NCI-H2196 treated with DMSO at 0.1 percent for 48 hours (cell line): ENCODE results near the gene HSF5.
A peak's percentile ranks its signal among the peaks of the same experiment; 100 is the strongest.
"Not testable (repeated sequence)": the region's sequence is repeated elsewhere in the genome, so short reads cannot be mapped to it uniquely, and the experiment has no call there.

ENCODE experiments used
- DNase-seq: peaks from one replicate; lab custom pipeline; 2025; ENCODE audit not compliant: unreplicated experiment; lab: John Stamatoyannopoulos, UW

Gene HSF5

DNA sequence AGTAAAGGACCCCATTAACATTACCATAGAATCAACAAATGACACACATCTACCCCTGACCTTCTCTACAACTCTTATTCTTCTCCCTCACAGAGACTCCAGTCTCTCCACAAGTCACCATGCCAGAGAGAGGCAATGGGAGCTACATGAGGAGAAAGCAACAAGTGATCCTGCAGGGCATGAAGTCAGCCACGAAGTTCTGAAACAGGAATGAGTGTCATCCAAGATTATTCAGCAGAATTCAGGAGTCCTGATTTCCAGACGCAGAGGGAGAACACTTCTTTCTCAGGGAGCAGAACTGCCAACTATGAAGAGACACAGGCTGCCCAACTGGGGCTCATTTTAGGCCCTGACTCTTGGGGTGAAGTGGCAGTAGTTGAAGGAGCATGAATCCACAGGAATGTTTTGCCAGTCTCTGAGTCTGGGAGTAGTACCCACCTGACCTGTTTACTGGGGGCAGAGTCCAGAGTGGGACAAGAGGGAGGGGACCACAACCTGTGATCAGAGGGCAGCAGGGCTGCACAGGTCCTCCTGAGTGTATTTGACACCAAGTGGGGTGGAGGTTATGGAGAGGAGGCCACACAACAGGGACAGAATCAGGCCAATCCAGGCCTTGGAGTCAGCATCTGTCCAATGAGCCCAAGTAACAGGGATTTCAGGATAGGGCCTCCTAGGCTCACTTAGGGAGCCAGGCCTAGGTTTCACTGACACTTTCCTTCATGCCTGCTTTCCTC is 28.6 kb upstream of the HSF5 start:
- DNase-seq, result no peak

DNA sequence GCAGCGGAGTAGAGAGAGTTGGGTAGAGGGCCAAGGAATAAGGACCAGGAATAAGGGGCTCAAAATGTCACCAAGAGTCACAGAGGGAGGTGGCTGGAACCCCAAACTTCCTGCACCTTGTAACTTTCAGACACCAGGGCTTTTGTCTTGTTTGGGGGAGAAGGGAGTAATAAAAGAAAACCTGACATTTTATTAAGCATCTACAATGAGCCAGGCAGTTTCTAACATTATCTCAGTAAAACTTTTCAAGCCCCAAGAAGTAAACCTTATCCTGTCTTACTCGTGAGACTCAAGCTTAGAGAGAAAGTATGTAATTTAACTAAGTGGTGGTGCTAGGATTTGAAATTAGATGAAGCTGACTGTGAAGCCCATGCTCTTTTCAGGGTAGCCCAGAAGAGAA is 27.1 kb upstream of the HSF5 start:
- no peak for DNase-seq

DNA sequence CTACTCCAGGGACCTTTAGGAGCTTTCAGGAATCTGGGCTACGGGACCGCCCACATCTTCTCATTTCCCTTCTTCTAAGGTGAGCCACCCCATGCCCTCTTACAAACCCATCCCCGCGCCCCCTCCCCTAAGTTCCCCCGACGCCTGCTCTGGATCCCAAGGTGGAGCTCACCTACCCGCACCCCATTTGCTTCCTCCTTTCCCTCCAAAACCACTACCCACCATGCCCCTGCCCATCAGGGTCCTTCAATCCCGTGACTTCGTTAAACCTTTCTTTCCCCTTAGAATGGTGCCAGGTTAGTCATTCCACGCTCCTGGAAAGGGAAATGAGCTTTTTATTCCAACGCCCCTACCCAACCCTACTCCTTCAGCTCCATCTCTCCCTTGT is 26.6 kb upstream of the HSF5 start:
- DNase-seq, result no peak

DNA sequence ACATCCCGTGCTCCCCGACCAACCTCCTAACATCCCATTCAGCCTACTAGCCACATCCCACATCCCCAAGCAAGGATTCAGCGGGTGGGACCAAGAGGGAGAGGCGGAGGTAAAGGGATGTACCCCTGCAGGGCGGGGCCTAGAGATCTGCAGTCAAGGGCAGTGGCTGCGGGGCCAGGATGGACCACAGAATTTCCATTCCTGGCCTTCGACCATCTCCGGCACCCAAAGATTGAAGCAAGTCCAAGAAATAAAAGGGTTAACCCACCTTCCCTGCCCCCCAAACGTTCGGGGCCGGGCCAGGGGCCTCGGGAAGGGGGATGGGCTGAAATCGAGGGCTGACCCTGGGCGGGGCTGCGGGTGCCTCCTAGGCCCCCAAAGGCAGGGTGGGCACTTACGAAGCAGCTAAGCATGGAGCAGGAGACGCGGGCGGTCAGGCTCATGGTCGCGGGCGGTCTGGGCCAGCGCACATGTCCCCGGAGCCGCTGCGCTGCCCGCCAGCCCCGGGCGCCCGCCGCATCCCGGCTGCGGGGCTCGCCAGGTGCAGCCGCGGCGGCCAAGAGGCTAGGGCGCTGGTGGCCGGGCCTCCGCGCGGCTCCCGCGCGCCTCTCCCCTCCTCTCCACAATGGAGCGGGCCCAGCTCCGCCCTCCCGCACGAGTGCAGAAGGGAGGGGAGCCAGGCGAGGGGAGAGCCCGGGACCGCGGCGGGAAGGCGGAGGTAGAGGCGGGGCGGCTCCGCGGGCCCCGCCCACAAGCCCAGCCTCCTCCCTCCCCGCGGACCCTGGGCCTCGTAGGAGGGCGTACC is 26.0 kb upstream of the HSF5 start, which contains the start of gene MTMR4:
TSS of gene MTMR4 (minus strand) at position 674 of the 805 bp plus-strand sequence. CDS start at position 443, 231 bp downstream.
- peak; percentile 78 for DNase-seq

DNA sequence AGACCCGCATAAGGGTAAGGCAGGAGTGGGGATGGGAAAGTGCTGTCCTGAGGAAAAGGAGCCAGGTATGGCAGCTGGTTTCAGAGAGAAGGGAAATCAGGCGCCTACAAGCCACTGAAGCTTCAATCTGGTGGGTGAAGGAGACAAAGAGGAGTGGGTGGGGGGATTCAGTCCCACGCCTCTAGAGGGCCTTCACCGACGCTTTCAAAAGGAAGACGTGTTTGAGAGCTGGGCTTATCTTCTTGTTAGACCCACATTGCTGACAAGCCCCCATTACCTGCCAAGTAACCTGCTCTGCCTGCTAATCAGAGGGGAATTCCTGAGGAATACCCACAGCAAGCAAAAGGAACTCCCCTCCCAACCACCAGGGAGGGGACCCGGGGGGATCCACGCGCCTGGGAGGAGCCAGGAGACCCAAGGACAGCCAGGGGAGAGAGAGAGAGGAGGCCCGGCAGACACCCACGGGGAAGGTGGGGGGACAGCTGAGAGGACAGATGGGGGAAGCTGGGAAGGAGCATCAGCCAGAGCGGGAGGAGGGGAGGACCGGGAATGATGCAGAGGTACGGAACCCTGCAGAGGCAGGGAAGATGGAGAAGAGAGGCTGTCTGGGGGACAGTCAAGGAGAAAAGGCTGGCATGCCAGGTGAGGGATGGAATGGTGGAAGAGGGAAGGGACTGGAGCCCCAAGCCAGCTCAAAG is 25.2 kb upstream of the HSF5 start:
- no peak for DNase-seq

DNA sequence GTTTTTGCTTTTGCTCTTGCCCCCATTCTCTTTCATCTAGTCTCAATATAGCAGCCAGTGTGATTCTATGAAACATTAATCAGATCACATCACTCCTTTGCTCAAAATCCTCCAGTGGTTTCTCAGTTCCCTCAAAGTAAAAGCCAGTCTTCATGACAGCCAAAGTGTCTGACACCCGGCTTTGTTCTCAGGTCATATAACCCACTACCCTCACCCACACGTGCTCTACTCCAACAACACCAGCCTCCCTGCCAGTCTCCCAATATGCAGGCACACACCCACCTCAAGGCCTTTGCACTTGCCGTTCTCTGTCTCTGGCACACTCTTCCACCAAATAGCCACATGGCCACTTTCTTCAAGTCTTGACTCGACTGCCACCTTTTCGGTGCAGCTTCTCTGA is 21.9 kb upstream of the HSF5 start:
- no peak for DNase-seq

DNA sequence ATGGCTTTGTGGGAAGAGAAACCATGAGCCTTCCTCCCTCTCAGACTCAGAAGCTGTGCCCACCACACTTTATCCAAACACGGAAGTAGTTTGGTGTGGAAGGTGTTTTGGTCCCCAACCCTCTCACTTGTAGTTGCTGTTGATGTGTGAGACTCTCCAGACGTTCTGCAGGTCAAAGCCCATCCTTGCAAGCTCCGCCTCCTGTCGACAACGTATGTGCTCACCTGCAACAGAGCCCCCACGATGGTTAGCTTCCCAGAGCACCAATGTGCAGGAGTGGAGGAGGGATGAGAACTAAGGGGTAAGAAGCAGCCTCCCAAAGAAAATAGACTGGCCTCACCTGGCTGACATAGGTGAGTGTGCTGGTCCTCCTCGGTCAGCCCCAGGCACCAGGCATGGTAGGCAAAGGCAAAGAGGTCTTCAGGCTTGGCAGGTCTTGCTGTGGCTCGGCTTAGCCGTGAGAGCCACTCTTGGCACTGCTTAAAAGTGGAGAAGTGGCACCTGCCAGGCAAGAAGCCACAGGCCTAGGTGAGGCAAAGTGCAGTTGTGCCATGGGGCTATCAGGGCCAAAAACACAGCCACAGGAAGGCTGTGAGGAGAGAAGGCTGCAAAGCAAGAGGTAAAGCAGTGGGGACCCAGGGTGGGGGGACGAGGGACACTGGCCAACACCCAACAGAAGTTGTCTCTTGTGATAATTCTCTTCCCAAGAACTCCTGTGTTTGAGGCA is 20.3 kb upstream of the HSF5 start:
- no peak for DNase-seq

DNA sequence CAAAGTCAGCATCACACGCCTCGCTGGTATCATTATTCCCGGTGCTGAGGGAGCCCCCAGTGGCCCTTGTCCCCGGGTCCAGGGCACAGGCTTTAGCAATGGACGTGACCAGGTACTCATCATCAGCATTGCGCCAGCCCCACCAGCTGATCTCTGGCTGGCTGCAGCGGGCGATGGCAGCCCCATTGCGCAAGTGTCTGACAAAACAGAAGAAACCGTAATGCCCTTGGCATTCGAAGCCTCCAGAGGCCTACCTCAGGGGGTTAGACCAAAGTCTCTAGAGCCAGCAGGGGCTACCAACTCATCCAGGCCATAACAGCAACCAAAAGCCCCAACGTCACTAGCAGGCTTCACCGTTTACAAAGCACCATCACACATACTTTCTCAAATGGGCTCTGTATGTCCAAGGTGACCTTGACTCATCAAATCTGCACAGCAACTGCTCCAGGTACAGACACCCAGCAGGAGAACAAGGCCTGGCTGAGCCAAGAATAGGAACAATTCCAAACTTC is 19.0 kb upstream of the HSF5 start:
- no peak for DNase-seq

DNA sequence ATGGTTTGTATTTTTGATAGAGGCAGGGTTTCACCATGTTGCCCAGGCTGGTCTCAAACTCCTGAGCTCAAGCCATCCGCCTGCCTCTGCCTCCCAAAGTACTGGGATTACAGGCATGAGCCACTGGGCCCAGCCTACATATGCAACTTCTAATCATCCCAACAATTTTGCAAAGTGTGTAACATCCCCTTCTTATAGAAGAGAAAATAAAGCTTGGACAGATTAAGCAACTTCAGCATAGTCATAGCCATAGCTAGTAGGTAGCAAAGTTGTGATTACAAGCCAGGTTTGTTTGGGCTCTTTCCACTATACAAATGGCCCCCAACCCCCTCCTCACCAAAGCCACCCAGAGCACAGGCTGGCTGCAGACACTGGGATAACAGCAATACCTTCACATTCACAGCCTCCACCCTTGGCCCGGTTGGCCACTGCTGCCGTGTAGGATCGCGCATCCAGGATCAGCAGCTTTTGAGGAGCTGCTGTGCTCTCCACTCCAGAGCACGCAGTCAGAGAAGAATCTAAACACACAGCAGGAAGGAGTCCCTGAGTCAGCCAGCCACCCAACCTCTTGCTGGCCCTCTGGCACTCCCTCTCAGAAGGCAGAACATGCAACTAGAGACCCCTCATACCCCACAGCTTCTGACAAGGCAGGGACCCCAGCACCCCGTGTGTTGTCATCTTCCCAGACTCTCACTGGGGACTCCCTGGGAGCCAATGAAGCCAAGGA is 18.3 kb upstream of the HSF5 start:
- no peak for DNase-seq

DNA sequence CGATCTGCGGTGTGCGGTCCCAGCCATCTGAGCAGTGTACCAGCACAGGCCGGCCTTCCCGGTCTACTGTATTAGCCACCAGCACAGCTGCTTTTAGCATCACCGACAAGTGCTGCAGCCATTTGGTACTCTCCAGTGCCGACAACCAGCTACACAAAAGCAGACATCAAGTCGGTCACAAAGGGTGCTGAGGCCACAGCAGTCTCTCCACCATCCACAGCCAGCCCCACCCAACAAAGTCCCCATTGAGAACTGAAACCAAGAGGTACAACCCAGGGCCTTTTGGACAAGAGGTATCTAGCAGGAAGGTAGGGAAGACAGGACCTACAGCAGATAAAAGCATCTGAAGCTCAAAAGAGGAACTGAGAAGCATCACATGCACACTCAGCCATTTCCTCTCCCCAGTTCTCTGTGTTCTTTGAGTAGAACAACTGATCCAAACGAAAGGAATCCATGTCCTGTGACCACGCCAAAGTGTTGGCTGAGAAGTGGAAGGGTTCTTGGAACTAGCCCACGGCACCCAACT is 16.7 kb upstream of the HSF5 start:
- no peak for DNase-seq

DNA sequence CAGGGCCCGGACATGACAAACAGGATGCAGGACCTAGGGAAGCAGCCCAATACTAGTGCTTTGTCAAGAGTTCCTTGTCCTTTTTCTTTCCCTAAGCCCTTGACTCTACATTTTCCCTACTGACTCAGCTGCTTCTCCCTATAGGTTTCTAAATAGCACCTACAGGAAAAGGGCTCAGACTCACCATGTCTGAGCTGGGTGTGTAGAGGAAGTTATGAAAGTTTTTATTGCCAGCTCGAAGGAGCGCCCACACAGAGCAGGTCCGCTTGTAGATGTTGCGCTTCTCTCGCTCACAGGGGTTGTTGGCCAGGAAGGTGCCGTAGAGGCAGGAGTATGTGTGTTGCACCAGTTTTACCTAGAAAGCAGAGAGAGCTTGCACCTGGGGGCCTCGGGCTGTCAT is 15.7 kb upstream of the HSF5 start:
- DNase-seq, result no peak

DNA sequence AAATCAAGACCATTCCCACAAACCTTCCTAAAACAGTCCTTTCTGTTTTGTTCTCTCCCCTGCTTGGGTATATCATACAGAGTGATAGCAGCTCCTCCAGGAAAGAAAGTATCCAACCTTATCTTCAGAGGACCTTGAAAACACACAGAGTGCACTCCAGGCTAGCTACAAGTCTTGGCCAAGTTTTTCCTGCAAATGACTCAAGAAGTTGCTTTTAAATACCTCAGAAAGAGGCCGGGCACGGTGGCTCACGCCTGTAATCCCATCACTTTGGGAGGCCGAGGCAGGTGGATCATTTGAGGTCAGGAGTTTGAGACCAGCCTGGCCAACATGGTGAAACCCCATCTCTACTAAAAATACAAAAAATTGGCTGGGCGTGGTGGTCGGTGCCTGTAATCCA is 14.9 kb upstream of the HSF5 start:
- not testable (repeated sequence) for DNase-seq

DNA sequence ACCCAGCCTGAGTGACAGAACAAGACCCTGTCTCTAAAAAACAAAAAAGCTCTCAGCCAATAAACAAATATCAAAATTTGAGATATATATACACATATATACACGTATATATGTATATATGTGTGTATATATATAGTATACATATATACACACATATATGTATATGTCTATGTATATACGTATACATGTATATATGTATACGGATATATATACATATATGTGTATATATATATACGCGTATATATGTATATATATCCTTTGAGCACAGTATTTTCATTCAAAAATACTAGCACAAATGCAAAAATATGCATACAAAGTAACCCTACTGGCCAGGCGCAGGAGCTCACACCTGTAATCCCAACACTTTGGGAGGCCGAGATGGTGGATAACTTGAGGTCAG is 13.2 kb upstream of the HSF5 start:
- no peak for DNase-seq

DNA sequence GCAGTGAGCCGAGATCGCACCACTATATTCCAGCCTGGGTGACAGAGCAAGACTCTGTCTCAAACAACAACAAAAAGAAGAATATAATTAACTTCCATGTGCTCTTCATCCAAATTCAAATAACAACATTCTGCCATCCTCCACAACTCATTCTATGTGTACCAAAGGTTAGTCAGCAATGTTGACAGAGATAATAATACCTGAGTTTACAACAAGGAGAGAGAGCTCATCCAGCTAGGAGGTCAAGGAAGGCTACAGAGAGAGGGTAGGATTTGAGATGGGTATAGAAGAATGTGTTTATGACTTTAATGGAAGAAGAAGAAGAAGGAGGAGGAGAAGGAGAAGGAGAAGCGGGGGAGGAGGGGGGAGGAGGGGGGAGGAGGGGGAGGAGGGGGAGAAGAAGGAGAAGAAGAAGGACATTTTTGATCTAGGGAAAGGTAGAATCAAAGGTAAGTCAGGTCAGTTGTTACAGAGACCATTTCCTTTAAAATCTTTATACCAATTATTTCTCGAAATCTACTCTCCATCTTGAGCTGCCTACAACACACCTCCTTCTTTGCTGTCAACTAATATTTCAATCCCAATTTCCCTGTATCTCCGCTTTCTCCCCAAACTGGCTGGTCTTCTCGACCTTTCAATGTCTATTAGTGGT is 10.1 kb upstream of the HSF5 start:
- DNase-seq, result no peak

DNA sequence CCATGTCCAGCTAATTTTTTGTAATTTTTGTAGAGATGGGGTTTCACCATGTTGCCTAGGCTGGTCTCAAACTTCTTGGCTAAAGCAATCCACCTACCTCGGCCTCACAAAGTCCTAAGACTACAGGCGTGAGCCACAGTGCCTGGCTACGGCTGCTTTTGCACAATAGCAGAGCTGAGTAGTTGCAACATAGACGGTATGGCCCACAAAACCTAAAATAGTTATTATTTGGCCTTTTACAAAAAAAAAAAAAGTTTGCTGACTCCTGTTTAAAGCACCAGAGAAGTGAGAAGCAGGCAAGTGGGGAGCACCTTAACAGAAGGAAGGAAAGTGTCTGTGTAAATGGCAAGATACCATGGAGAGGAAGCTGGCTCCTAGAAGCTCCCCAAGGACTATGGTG is 5.3 kb upstream of the HSF5 start:
- DNase-seq, result no peak

DNA sequence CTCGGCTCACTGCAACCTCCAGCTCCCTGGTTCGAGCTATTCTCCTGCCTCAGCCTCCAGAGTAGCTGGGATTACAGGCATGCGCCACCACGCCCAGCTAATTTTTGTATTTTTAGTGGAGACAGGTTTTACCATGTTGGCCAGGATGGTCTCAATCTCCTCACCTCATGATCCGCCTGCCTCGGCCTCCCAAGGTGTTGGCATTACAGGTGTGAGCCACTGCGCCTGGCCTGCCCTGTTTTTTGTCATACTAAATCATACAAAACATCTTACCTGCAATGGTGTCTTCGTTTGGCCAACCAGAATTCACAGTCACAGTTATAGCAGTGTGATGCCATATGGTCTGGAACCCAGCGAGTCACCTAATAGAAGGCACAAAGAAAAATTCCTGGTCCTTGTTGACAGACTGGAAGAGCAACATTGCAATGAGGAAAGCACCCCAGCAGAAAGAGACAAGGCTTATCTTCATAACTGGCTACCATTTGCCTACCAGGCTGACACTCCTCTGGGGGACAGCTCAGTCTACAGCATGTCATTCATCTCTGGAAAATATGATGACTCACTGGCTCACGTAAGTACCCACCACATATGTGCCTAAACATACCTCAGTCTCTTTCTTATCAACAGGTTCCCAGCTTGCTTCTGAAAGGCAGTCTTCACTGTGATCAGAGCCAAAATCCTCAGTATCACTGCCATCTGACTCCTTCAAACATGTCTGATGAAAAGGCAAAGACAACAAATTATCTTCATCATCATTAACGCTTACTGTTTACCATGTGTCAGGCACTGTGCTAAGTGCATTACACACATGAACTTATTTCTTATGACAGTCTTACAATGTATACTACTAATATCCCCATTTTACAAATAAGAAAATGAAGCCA is 4.3 kb upstream of the HSF5 start:
- DNase-seq, result no peak

DNA sequence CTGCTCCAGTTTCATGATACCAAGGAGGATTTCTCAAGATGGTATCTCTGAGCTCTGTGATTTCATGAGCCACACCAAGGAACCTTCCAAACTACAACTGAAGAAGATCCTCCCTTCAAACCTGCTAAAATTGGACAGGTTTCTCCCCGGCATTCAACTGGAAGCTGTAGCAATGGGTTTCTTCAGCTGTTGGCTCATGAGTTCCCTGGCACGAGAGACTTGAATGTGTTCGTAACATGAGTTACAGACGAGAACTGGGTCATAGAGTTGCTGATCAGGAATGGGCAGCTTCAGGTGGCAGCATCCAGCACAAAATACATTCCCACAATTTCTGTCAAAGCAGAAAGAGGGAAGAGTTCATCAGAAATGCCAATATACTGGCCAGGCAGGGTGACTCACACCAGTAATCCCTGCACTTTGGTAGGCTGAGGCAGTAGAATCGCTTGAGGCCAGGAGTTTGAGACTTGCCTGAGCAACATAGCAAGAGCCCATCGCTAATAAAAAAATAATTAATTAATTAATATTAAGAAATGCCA is 3.4 kb upstream of the HSF5 start:
- DNase-seq, result no peak

DNA sequence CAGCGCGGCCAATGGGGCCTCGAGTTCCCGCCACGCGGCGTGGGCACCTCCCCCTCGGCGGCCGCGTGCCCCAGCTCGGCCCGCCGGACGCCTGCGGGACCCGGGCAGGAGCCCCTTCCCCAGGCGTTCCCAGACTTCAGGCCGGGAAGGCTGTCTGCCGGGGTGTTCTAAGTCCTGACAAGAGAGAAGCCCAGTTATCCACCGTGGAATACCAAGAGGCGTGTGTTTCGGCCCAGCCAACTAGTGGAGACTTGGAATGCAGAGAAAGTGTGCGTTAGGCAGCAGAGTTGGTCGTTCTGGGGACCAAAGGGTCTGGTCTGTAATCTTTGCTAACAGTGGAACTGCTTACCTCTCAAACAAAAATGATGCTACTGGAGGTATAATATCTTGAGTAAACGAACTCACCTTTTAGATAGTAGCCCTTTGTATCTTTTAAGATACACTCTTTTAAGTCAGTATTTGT is 251 bp upstream of the HSF5 start:
- DNase-seq, result no peak
